ENCODE data around the gene RPL21. TPM values are rescaled to one million over a fixed set of nuclear protein-coding genes. Genes with fewer than 3 reads are reported as not detected.
"Not testable (repeated sequence)": the region's sequence is repeated elsewhere in the genome, so short reads cannot be mapped to it uniquely, and the experiment has no call there.

Gene RPL21
- total and polyA plus RNA-seq, 12 donors: 498 to 1,188 (median 598) TPM

DNA sequence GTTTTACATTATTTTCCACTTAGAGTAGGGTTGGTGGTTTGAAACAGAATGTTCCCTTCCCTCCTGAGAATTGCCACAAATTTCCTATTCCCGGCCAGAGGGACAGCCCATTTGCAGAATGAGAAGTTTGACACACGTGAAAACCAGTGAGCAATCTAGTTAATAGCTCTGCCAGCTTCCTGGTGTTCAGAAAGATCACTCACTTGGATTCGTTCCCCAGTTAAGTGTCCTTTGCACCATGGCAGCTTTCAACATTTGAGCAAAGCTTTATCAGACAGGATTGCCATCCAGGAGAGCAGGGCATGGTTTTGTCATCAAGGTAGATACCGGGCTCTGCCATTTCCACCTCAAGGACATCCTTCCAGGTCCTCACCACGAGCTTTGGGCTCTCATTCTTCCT is 47.5 kb downstream of the RPL21 start:
- TF ChIP-seq, protein P1, sequence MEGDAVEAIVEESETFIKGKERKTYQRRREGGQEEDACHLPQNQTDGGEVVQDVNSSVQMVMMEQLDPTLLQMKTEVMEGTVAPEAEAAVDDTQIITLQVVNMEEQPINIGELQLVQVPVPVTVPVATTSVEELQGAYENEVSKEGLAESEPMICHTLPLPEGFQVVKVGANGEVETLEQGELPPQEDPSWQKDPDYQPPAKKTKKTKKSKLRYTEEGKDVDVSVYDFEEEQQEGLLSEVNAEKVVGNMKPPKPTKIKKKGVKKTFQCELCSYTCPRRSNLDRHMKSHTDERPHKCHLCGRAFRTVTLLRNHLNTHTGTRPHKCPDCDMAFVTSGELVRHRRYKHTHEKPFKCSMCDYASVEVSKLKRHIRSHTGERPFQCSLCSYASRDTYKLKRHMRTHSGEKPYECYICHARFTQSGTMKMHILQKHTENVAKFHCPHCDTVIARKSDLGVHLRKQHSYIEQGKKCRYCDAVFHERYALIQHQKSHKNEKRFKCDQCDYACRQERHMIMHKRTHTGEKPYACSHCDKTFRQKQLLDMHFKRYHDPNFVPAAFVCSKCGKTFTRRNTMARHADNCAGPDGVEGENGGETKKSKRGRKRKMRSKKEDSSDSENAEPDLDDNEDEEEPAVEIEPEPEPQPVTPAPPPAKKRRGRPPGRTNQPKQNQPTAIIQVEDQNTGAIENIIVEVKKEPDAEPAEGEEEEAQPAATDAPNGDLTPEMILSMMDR (IDR thresholded peaks at IDR 0.05): no peak
- intact Hi-C loops (cut with DNase I): loop anchor here in 1 of 10 donors (10.0 kb wide), 1 partner anchor 56 kb away; no protein-coding TSS in a partner anchor
- no peak overlapping the region for H3K27ac ChIP-seq
- no peaks in the 10 kb centered on the region for H3K36me3 ChIP-seq
- H3K4me3 ChIP-seq: no peak overlapping the region
- WGBS, 2 donors: 47 to 59% methylated on average over 5 of the region's 5 CpGs
- DNase-seq: no peak
- H3K9me3 ChIP-seq: peaks cover 0 to 8% (median 0%) of the 10 kb centered on the region in 11 donors
- peak in 1 of 8 donors; percentile 74 for ATAC-seq
- peaks cover 0 to 10% (median 0%) of the 10 kb centered on the region in 7 donors for H3K27me3 ChIP-seq
- H3K4me1 ChIP-seq: peaks cover 0 to 6% (median 0%) of the 10 kb centered on the region in 9 donors

DNA sequence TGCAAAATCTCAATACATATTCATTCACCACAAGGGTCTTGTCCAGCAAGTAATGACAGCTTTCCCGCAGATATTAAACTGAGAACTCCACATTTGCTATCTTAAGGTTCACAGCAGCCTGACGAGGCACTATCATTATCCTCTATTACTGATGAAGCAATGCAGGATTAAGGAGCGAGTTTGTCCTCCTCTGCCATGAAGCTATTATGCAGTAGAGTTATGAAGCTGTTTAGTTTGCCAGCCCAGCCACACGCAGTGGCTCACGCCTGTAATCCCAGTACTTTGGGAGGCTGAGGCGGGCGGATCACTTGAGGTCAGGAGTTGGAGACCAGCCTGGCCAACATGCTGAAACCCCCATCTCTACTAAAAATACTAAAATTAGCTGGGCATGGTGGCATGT is 49.0 kb downstream of the RPL21 start:
- H3K27ac ChIP-seq; DNase-seq; ATAC-seq; H3K27me3 ChIP-seq; H3K36me3 ChIP-seq; H3K4me1 ChIP-seq; intact Hi-C loops (cut with DNase I); H3K9me3 ChIP-seq; H3K4me3 ChIP-seq: not testable (repeated sequence)
- WGBS, 2 donors: 69 to 70% methylated on average over 7 of the region's 7 CpGs

DNA sequence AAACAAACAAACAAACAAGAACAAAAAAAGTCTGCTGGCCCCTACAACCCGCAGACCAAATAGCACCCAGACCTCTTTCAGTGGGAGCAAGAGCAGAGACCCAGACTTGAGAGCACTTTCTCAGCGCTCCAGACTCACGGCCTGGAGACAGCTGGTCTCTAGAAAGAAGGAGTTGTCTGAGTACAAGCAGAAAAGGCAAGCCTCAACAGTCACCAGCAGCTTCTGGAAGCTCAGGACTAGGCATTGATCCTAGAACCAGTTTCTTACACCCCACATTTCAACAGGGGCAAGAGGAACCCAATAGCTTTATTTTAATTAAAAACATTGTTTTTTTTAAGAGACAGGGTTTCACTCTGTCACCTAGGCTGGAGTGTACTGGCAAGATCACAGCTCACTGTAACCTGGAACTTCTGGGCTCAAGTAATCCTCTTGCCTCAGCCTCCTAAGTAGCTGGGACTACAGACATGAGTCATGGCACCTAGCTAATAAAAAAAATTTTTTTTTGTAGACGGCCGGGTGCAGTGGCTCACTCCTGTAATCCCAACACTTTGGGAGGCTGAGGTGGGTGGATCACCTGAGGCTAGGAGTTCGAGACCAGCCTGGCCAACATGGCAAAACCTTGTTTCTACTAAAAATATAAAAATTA is 49.7 kb downstream of the RPL21 start:
- Histone ChIP-seq H3K9me3 (peaks cover 0 to 8% (median 0%) of the 10 kb centered on the region in 11 donors), H3K27ac (no peak overlapping the region), H3K4me3 (no peak overlapping the region), H3K27me3 (peaks cover 0 to 10% (median 0%) of the 10 kb centered on the region in 7 donors), H3K4me1 (no peaks in the 10 kb centered on the region), H3K36me3 (no peaks in the 10 kb centered on the region)
- TF ChIP-seq, protein P1 (IDR thresholded peaks at IDR 0.05): no peak
- WGBS, 2 donors: 80 to 81% methylated on average over 6 of the region's 6 CpGs
- DNase-seq (no peak), ATAC-seq (no peak)
- intact Hi-C loops (cut with DNase I): no loop called here

DNA sequence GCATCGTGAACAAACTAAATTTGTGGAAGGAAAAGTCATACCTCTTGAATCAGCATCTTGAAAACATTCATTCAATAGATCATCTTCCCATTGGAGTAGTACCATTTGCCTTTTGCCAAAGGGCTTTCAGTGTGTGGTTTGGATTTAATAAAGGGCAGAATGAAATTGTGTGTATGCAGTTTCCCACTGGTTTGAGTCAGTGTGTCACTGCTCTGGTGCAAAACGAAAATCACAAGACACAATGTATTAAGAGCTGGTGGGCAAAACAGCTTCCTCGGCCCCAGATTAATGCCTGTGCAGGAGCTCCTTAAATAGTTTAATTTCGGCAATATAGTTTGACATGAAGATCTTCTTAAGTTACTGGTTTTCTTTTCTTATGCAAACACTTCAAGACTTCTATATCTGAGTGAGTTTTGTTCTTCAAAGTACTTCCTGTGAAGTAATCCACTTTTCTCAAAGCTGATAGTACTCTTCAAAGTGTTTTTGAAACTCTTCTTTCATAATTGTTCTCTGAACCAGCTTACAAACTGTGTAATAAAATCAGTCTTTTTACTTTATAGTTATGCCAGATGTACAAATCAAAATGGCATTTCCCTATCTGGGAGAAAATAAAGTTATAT is 51.4 kb downstream of the RPL21 start:
- 70 to 83% methylated on average over 4 of the region's 4 CpGs for WGBS, 2 donors
- intact Hi-C loops (cut with DNase I): no loop called here

More for the DNA sequence above, 51.4 kb downstream of the RPL21 start:
- H3K36me3 ChIP-seq: no peaks in the 10 kb centered on the region
- no peak overlapping the region for H3K4me3 ChIP-seq
- ATAC-seq: no peak
- peaks cover 0 to 10% (median 0%) of the 10 kb centered on the region in 7 donors for H3K27me3 ChIP-seq
- DNase-seq: no peak
- H3K9me3 ChIP-seq: peaks cover 0 to 8% (median 0%) of the 10 kb centered on the region in 11 donors
- H3K4me1 ChIP-seq: no peaks in the 10 kb centered on the region
- TF ChIP-seq, protein P1 (IDR thresholded peaks at IDR 0.05): no peak
- H3K27ac ChIP-seq: no peak overlapping the region
